ENCODE measurements around the gene GCAT.

The GCAT gene

GRCh38 chr22:37807410-37808293 lies at the start of gene GCAT:
Gene GCAT (plus strand): TSS chr22:37807934. CDS start chr22:37807968, 34 bp downstream.
- TF ChIP-seq CTCF (conservative IDR thresholded peaks at IDR 0.05; ENCODE audit: low read depth, low read length): no peak
- peak; percentile 97 for DNase-seq (ENCODE audit: low read depth)
- peak within 1 kb of the TSS; percentile 77 for H3K4me3 ChIP-seq (ENCODE audit: low read depth, low read length)

- H3K4me3 ChIP-seq (ENCODE audit: low read depth, low read length): no peak overlapping the region
- no peak for DNase-seq (ENCODE audit: low read depth)
- no peak for TF ChIP-seq CTCF (conservative IDR thresholded peaks at IDR 0.05; ENCODE audit: low read depth, low read length)
Observed at GRCh38 chr22:37758694-37759093, 49.0 kb upstream of the GCAT start.

- no peak for TF ChIP-seq CTCF (conservative IDR thresholded peaks at IDR 0.05; ENCODE audit: low read depth, low read length)
- H3K4me3 ChIP-seq (ENCODE audit: low read depth, low read length): no peak overlapping the region
- DNase-seq (ENCODE audit: low read depth): no peak
Observed at GRCh38 chr22:37759281-37759680, 48.5 kb upstream of the GCAT start.

- TF ChIP-seq CTCF (conservative IDR thresholded peaks at IDR 0.05; ENCODE audit: low read depth, low read length): no peak
- no peak for DNase-seq (ENCODE audit: low read depth)
- H3K4me3 ChIP-seq (ENCODE audit: low read depth, low read length): no peak overlapping the region
Observed at GRCh38 chr22:37760152-37760551, 47.6 kb upstream of the GCAT start.

- no peak for DNase-seq (ENCODE audit: low read depth)
- H3K4me3 ChIP-seq (ENCODE audit: low read depth, low read length): no peak overlapping the region
- TF ChIP-seq CTCF (conservative IDR thresholded peaks at IDR 0.05; ENCODE audit: low read depth, low read length): no peak
Observed at GRCh38 chr22:37762389-37762836, 45.3 kb upstream of the GCAT start.

- no peak for DNase-seq (ENCODE audit: low read depth)
- TF ChIP-seq CTCF (conservative IDR thresholded peaks at IDR 0.05; ENCODE audit: low read depth, low read length): no peak
- no peak overlapping the region for H3K4me3 ChIP-seq (ENCODE audit: low read depth, low read length)
Observed at GRCh38 chr22:37763012-37763411, 44.7 kb upstream of the GCAT start.

GRCh38 chr22:37763652-37764051 lies 44.1 kb upstream of the GCAT start:
- no peak overlapping the region for H3K4me3 ChIP-seq (ENCODE audit: low read depth, low read length)
- no peak for DNase-seq (ENCODE audit: low read depth)
- TF ChIP-seq CTCF (conservative IDR thresholded peaks at IDR 0.05; ENCODE audit: low read depth, low read length): no peak

Measured in choroid plexus epithelial cell (primary cell).